ENCODE data around the gene FAM177A1. TPM values are rescaled to one million over a fixed set of nuclear protein-coding genes. Genes with fewer than 3 reads are reported as not detected.
"Not testable (repeated sequence)": the region's sequence is repeated elsewhere in the genome, so short reads cannot be mapped to it uniquely, and the experiment has no call there.

FAM177A1 gene
- total RNA-seq, 1 experiment from 2014 or later = 46.2 TPM

DNA sequence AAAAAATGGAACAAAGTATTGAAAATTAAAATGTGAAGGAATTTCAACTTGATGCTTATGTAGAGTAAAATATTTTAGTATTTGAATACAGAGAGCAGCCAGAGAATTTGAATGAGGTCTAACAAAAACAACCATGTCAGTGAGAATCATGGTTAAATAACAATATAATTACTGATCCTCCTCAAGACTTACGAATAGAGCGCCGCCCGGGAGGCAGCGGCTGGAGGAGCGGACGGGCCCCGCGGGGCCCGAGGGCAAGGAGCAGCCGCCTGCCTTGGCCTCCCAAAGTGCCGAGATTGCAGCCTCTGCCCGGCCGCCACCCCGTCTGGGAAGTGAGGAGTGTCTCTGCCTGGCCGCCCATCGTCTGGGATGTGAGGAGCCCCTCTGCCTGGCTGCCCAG lies 7.8 kb upstream of the FAM177A1 start:
- H3K4me2 ChIP-seq (ENCODE audit: low read length); H3K27ac ChIP-seq (ENCODE audit: low read depth, low read length); H3K27me3 ChIP-seq (ENCODE audit: insufficient read depth, low read length); H4K20me1 ChIP-seq (ENCODE audit: insufficient read depth); H3K36me3 ChIP-seq (ENCODE audit: control insufficient read depth in 1 of 2, insufficient read depth in 2 of 2, low read length in 2 of 2); H3K4me3 ChIP-seq (replicated peaks in 1 of 2; ENCODE audit: low read depth in 1 of 2, low read length in 2 of 2); H3K79me2 ChIP-seq (ENCODE audit: insufficient read depth, low read length); CTCF ChIA-PET; H3K4me1 ChIP-seq (ENCODE audit: control insufficient read depth in 1 of 2, insufficient read depth in 2 of 2, low read length in 2 of 2); RAD21 ChIA-PET (ENCODE audit: low non-redundant PET in 1 of 2, low total read pairs in 2 of 2, uncharacterized antibody in 2 of 2, unreplicated experiment in 2 of 2); intact Hi-C loops (cut with micrococcal nuclease); ATAC-seq; H3K9me3 ChIP-seq (ENCODE audit: control insufficient read depth in 1 of 2, insufficient read depth in 1 of 2, low read depth in 1 of 2, low read length in 2 of 2); H2AFZ ChIP-seq (ENCODE audit: low read depth, low read length, poor library complexity, severe bottlenecking); BruUV-seq (replicated peaks); DNase-seq (ENCODE audit: low read depth, low spot score); H3K9me2 ChIP-seq (ENCODE audit: insufficient read depth); H3K9ac ChIP-seq (ENCODE audit: low read length): not testable (repeated sequence)
- POLR2A ChIA-PET = interaction anchor here (1.1 kb wide), 1 partner anchor 8 kb away, joined by 4 read pairs; the partner anchor contains the start of gene FAM177A1

DNA sequence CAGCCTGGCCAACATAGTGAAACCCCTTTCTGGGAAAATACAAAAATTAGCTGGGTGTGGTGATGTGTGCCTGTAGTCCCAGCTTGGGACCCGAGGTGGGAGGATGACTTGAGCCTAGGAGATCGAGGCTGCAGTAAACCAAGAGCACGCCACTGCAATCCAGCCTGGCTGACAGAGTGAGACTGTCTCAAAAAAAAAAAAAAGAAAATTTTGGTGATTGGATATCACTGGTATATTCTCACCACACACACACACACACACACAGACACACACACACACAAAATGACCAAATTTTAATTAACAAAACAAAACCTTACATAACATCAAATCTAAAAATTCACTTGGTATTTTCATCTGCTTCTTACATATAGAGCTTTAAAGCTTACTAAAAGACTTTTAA lies 3.4 kb upstream of the FAM177A1 start:
- no peak overlapping the region for H3K9ac ChIP-seq (ENCODE audit: low read length)
- H3K4me2 ChIP-seq (ENCODE audit: low read length) = no peak overlapping the region
- peaks cover 9% of the 10 kb centered on the region for H3K79me2 ChIP-seq (ENCODE audit: insufficient read depth, low read length)
- H3K27ac ChIP-seq (ENCODE audit: low read depth, low read length) = no peak overlapping the region
- H3K27me3 ChIP-seq (ENCODE audit: insufficient read depth, low read length) = no peaks in the 10 kb centered on the region
- intact Hi-C loops (cut with micrococcal nuclease) = loop anchor here (5.0 kb wide), 1 partner anchor 365 kb away; no protein-coding TSS in a partner anchor
- POLR2A ChIA-PET = no interaction called here
- RAD21 ChIA-PET (ENCODE audit: low non-redundant PET in 1 of 2, low total read pairs in 2 of 2, uncharacterized antibody in 2 of 2, unreplicated experiment in 2 of 2) = no interaction called here
- DNase-seq (ENCODE audit: low read depth, low spot score) (no peak), ATAC-seq (no peak)
- H3K9me3 ChIP-seq (ENCODE audit: control insufficient read depth in 1 of 2, insufficient read depth in 1 of 2, low read depth in 1 of 2, low read length in 2 of 2) = no peaks in the 10 kb centered on the region
- no peaks in the 10 kb centered on the region for H3K36me3 ChIP-seq (ENCODE audit: control insufficient read depth in 1 of 2, insufficient read depth in 2 of 2, low read length in 2 of 2)
- H3K9me2 ChIP-seq (ENCODE audit: insufficient read depth) = no peaks in the 10 kb centered on the region
- no peak for TF ChIP-seq JUND (IDR thresholded peaks at IDR 0.05)
- no peak for TF ChIP-seq POLR2A (IDR thresholded peaks at IDR 0.05; ENCODE audit: borderline replicate concordance, extremely low read depth, insufficient read depth, insufficient read length)
- TF ChIP-seq ZFX (IDR thresholded peaks at IDR 0.05) = no peak
- no peak for TF ChIP-seq SIN3A (IDR thresholded peaks at IDR 0.05; ENCODE audit: low read depth)
- TF ChIP-seq EZH2phosphoT487 (IDR thresholded peaks at IDR 0.05; ENCODE audit: borderline replicate concordance) = no peak
- no peak for TF ChIP-seq SP1 (IDR thresholded peaks at IDR 0.05; ENCODE audit: low read depth)
- TF ChIP-seq, protein P1, sequence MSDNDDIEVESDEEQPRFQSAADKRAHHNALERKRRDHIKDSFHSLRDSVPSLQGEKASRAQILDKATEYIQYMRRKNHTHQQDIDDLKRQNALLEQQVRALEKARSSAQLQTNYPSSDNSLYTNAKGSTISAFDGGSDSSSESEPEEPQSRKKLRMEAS (IDR thresholded peaks at IDR 0.05) = no peak
- no peak for TF ChIP-seq CEBPB (IDR thresholded peaks at IDR 0.05; ENCODE audit: low read depth)
- no peak for TF ChIP-seq CBX3 (IDR thresholded peaks at IDR 0.05; ENCODE audit: low read depth)
- no peak for TF ChIP-seq FOSL1 (IDR thresholded peaks at IDR 0.05; ENCODE audit: low read depth)
- no peak for TF ChIP-seq EZH2 (IDR thresholded peaks at IDR 0.05)
- TF ChIP-seq EGR1 (IDR thresholded peaks at IDR 0.05; ENCODE audit: low read depth) = no peak
- TF ChIP-seq, protein P2, sequence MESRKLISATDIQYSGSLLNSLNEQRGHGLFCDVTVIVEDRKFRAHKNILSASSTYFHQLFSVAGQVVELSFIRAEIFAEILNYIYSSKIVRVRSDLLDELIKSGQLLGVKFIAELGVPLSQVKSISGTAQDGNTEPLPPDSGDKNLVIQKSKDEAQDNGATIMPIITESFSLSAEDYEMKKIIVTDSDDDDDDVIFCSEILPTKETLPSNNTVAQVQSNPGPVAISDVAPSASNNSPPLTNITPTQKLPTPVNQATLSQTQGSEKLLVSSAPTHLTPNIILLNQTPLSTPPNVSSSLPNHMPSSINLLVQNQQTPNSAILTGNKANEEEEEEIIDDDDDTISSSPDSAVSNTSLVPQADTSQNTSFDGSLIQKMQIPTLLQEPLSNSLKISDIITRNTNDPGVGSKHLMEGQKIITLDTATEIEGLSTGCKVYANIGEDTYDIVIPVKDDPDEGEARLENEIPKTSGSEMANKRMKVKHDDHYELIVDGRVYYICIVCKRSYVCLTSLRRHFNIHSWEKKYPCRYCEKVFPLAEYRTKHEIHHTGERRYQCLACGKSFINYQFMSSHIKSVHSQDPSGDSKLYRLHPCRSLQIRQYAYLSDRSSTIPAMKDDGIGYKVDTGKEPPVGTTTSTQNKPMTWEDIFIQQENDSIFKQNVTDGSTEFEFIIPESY (IDR thresholded peaks at IDR 0.05; ENCODE audit: extremely low read depth, insufficient replicate concordance, low read length) = no peak
- TF ChIP-seq POLR2AphosphoS5 (IDR thresholded peaks at IDR 0.05; ENCODE audit: low read depth, low read length) = no peak
- TF ChIP-seq ZNF274 (IDR thresholded peaks at IDR 0.05; ENCODE audit: low read depth, low read length) = no peak
- no peak overlapping the region for H3K4me3 ChIP-seq (replicated peaks in 1 of 2; ENCODE audit: low read depth in 1 of 2, low read length in 2 of 2)
- no peaks in the 10 kb centered on the region for H4K20me1 ChIP-seq (ENCODE audit: insufficient read depth)
- no peak overlapping the region for H2AFZ ChIP-seq (ENCODE audit: low read depth, low read length, poor library complexity, severe bottlenecking)
- CTCF ChIA-PET = no interaction called here
- no TSS peak for BruUV-seq (replicated peaks)
- H3K4me1 ChIP-seq (ENCODE audit: control insufficient read depth in 1 of 2, insufficient read depth in 2 of 2, low read length in 2 of 2) = peaks cover 9 to 13% of the 10 kb centered on the region in 2 experiments; a peak in 3 of 4 replicates
